H54 (cell line): ENCODE data around the gene TTC32.
"Not testable (repeated sequence)": the region's sequence is repeated elsewhere in the genome, so short reads cannot be mapped to it uniquely, and the experiment has no call there.

Experiments
- DNase-seq: peaks from one replicate; pipeline ENCODE4 v3.0.0; 2011; ENCODE audit warnings: low spot score, mixed read lengths; ENCODE audit not compliant: insufficient read length
- FAIRE-seq: peaks from 3 replicates; lab custom pipeline; 2011; peaks lifted over from hg19 to GRCh38; lab: Jason Lieb, UNC
- POLR2A ChIP-seq: IDR thresholded peaks from 2 replicates; pipeline ENCODE4 v1.6.1; 2011; ENCODE audit warnings: low read depth, mild to moderate bottlenecking, low read length

TTC32 gene

DNA sequence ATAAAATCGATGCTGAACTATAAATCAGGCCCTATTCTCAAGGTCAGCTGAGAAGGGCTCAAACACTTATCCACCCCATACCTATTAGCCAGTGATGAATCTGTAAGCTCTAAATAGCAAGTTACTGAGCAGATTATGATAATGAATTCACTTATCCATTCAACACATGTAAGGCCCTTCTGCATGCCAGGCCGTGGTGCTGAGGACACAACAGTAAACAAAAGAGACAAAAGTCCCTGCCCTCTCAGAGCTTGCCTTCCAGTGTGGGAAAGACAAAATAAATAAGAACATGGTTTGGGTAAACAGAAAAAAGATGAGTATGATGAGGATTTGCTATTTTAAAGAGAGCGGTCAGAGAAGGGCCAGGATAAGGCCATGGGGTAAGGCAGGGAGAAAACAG lies 11.7 kb downstream of the TTC32 start:
- DNase-seq, result no peak
- TF ChIP-seq POLR2A, result no peak
- no peak for FAIRE-seq

DNA sequence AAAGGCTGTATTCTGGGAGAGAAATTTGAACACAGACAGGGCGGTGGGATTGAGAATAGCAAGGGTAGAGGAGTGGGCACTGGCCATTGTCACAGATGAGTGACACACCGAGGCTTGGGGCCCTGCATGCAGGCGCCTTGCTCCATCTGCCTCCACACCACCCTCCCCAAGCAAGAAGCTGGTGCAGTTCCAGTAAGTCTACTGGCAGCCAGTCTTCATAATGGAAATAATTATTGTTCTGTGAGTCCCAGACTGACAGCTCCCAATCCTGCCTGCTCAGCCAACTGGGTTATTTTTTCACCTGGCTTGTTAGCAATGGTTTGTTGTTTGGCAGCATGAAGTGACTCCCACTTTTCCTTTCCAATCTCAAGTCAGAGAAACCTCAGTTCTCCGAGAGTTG lies 13.0 kb downstream of the TTC32 start:
- no peak for TF ChIP-seq POLR2A
- DNase-seq, result no peak
- no peak for FAIRE-seq

DNA sequence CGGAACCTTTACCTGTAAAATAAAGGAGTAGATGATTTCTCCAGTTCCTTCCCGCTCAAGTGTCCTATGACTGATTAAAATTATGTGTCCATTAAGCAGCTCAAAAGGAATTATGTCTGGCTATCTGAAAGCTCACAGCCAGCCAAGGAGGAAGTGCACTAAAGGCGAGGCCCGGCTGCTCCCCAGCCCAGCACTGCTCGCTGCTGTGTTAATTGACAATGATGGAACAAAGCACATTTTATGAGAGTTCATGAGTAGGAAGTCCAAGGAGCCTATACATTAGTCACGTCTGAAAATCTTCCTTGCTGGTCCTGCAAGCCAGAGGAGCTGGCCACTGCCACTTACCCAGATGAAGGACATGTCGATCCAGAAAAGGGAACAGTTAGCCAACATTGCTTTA lies 14.3 kb downstream of the TTC32 start:
- no peak for TF ChIP-seq POLR2A
- FAIRE-seq (no peak), DNase-seq (no peak)

GRCh38 chr2:19886261-19886660 lies 15.5 kb downstream of the TTC32 start:
- DNase-seq, result no peak
- no peak for FAIRE-seq

GRCh38 chr2:19885791-19886190 lies 16.0 kb downstream of the TTC32 start:
- no peak for DNase-seq
- TF ChIP-seq POLR2A, result no peak
- FAIRE-seq, result no peak

More at GRCh38 chr2:19886261-19886660, 15.5 kb downstream of the TTC32 start:
- no peak for TF ChIP-seq POLR2A

DNA sequence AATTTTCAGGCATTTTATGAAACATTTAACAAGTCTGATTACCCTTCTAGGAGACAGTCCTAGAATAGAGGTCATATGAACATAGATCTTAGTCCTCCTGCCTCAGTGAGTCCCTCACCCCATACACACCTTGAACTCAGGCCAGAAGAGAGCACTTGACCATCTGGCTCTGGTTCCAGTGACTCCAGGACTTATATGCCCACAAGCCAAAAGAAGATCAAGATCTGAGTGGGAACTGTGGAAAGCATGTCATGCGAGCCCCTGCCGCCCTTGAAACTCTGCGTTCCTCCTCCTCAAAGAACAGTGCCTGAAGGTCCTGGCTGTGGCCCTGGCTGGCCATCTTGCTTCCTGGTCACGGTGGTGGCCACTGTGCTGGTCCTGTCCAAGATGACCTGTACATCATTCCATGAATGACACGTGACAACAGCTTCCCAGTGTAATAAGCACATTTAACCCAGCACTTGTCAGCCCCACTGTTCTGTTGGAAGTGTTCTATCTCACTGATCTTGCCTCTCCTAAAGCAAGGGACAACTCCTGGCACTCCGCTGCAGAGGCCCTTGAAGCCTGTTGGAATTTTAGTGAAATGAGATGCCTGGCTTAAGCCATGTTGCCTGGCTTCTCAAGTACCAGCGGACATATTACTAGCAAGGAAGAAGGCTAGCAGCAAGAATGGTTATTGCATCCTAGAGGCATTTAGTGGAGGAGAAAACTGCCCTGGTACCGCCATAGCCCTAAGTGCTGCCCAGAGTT lies 17.6 kb downstream of the TTC32 start:
- no peak for DNase-seq
- TF ChIP-seq POLR2A, result no peak
- no peak for FAIRE-seq

DNA sequence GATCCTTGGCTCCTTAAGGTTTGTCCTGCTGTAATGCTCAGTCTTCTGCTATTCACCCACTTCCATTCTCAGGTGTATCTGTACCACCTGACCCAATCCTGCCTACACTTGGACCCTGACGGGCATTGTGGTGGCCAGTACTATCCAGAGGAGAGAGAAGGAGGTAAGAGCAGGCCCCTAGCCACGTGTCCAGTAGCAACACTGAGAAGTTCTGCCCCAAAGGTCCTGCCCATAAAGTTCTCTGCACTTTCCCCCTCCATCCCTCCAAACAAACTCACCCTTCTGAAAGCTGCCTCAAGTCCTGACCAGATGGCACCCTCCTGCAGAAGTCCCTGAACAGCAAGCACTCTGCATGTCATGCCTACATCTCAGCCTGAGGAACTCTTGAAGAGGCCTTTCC lies 18.3 kb downstream of the TTC32 start:
- TF ChIP-seq POLR2A, result no peak
- no peak for FAIRE-seq
- DNase-seq, result no peak

DNA sequence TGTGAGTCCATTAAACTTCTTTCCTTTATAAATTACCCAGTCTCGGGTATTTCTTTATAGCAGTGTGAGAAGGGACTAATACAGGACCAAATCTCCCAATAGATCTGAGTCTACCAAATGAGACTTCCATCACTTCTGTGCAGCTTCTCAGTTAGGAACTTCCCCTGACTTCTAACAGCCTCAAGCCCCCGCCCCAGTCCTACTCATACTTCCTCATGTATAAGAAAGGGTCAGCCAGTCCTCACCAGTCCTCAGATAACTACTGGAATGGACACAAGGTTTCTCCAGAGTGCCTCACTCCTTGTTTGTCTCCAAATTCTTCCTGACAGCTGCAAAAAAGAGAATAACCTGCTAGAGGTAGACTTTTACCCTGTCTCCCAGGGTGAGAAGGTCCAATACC lies 19.5 kb downstream of the TTC32 start:
- FAIRE-seq (no peak), DNase-seq (no peak)
- TF ChIP-seq POLR2A, result no peak

DNA sequence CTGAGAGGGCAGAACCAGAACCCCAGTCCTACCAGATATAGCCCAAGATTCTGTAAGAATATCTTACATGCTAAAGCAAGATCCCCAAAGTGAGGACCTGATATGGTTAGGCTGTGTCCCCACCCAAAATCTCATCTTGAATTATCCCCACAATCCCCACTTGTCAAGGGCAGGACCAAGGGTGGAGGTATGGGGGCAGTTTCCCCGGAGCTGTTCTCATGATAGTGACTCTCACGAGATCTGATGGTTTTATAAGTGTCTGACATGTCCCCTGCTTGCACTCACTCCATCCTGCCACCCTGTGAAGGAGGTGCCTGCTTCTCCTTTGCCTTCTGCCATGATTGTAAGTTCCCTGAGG lies 19.9 kb downstream of the TTC32 start:
- DNase-seq, result no peak
- no peak for TF ChIP-seq POLR2A
- no peak for FAIRE-seq

- DNase-seq, result no peak
- no peak for TF ChIP-seq POLR2A
- no peak for FAIRE-seq
Observed at GRCh38 chr2:19881221-19881907, 20.4 kb downstream of the TTC32 start.

- FAIRE-seq, DNase-seq: not testable (repeated sequence)
Observed at GRCh38 chr2:19880191-19880590, 21.6 kb downstream of the TTC32 start.

DNA sequence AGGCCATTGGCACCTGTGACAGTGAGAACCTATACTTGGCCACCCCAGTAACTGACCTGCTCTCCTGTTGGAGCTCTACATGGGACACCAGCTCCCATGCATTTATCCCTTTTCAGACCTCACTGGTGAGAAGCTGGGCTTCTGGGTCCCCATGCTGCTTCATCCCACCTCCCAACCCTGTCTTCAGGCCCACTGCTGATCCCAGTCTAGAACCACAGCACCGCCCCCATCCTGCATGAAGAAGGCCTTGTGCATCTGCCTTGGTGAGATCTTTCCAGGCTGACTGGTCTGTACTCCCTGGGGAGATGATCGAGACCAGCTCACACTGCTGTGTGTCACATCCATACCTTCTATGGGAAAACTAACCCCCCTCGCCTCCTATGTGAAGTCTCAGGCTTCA lies 22.7 kb downstream of the TTC32 start:
- TF ChIP-seq POLR2A, result no peak
- DNase-seq, result no peak
- FAIRE-seq, result no peak

DNA sequence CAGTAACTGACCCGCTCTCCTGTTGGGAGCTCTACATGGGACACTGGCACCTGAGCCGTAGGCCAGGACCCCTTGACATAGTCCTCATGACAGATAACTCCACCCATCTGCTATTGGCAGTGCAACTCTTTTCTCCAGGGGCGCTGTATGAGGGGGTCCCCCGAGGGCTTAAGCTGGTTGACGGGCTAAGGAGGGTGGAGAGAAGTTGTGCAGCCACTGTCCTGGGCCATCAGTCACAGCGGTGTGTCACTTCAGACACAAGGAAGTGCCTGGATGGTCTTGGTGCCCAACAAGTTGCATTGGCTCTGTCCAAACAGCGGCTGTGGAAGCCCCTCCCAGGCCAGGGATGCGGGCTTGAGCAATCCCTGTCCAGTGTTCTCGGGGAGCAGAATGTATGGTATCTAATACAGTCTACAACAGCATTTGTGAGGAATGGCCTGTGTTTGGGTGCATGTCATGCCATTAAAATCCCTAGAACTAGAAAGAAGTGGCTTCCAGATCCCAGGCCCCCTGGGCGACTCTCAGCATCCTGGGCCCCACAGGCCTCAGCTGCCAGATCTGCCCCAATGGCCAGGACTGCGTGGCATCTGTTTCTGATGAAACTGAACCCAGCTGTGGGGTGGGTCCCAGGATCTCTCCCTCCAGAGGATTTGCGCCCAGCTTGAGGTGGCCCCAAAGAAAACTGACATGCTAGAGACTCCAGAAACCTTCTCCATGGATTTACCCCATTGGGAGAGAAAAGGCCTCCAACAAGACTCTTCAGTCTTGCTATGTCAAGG lies 23.3 kb downstream of the TTC32 start:
- DNase-seq (no peak), FAIRE-seq (no peak)
- no peak for TF ChIP-seq POLR2A

GRCh38 chr2:19876751-19877150 lies 25.0 kb downstream of the TTC32 start:
- DNase-seq, result no peak
- TF ChIP-seq POLR2A, result no peak
- no peak for FAIRE-seq
